Ovary (tissue), 9 donors: ENCODE measurements around the gene CRTC1. TPM values are rescaled to one million over a fixed set of nuclear protein-coding genes. Genes with fewer than 3 reads are reported as not detected.

Experiments
- DNase-seq, 5 donors: peaks; one replicate each; pipeline ENCODE4 v3.0.0-alpha.2; 2019 to 2020
- H3K27ac ChIP-seq, 2 donors: fragments of 200-600 bp; one replicate each; pipeline versions ENCODE4 v1.5.1 to v1.8.0; 2019 to 2022
- H3K27me3 ChIP-seq: fragments of 200-600 bp; one replicate; pipeline ENCODE4 v1.8.0; 2022
- H3K36me3 ChIP-seq: fragments of 200-600 bp; sonication (generic); one replicate; pipeline ENCODE4 v1.5.1; 2019
- H3K4me1 ChIP-seq: one replicate; pipeline ENCODE4 v1.8.1; 2013; ENCODE audit warnings: mild to moderate bottlenecking, moderate library complexity; ENCODE audit not compliant: insufficient read depth
- H3K4me3 ChIP-seq: fragments of 200-600 bp; sonication (generic); one replicate; pipeline ENCODE4 v1.5.1; 2017
- H3K9me3 ChIP-seq, 2 donors: fragments of 200-600 bp in 1 of 2; sonication (generic) in 1 of 2; one replicate each; pipeline versions ENCODE4 v1.5.1 to v1.8.1; 2013 to 2019; ENCODE audit warnings: mild to moderate bottlenecking in 1 of 2, moderate library complexity in 1 of 2
- EP300 ChIP-seq: sonication (generic); formaldehyde crosslinking; IDR thresholded peaks from one replicate; pipeline ENCODE4 v1.6.1; 2017; ENCODE audit warnings: antibody characterized with exemption
- POLR2A ChIP-seq: fragments of 450-650 bp; IDR thresholded peaks from one replicate; pipeline ENCODE4 v1.6.1; 2017; ENCODE audit warnings: antibody characterized with exemption, mild to moderate bottlenecking, moderate library complexity
- WGBS, 3 donors: extraction: QIAGEN DNeasy Blood & Tissue Kit in 1 of 3; methylation state at CpG; one replicate each; pipeline versions ENCODE4 v1.1.5 to v1.1.7; 2013 to 2017; 5-methylcytosine and 5-hydroxymethylcytosine counted together
- intact Hi-C, 4 donors: fragments of 100-400 bp; cut with DNase I; formaldehyde crosslinking; loops; one replicate each; pipeline versions ENCODE4 v1.11.0 to v1.15.1; 2022 to 2023
- polyA plus RNA-seq, 2 donors: library from polyadenylated mRNA; stranded (reverse); fragments of 200-250 nt in 1 of 2; fragments of 350-450 nt in 1 of 2; fragmentation: Illumina TruSeq in 1 of 2; extraction: RNeasy Lipid Tissue Mini Kit (QIAGEN cat#74804) in 1 of 2; gene quantifications; one replicate each; pipeline ENCODE4 v1.2.3, GENCODE V29; 2013 to 2014
- total RNA-seq, 7 donors: library from RNA; depleted of rRNA in 2 of 7; stranded (reverse); fragments of >200 nt in 2 of 7; fragmentation: NEBNext Ultra II Directional in 3 of 7; extraction: Animal tissue kit (Norgen Biotek cat#: 25700) in 3 of 7; gene quantifications; one replicate each; pipeline versions ENCODE4 v1.1.0 to v1.2.4, GENCODE V29; 2016 to 2023
- TF ChIP-seq, protein P1 (sequence below), 3 donors: fragments of 450-650 bp in 2 of 3; fragments of 200-600 bp in 1 of 3; IDR thresholded peaks; one replicate each; pipeline versions ENCODE4 v1.5.1 to v1.8.0; 2016 to 2022; ENCODE audit warnings: antibody characterized with exemption in 3 of 3, mild to moderate bottlenecking in 1 of 3
- donor health status: DM: no; HTN: no; CAD: no; lungs with moderate emphysema.
- donor health status: DM: no; HTN: no; CAD: no.
- donor health status: Bipolar disorder and iron deficiency.
- donor health status: DM: yes; HTN: yes; CAD: no.
- donor health status: DM: no; HTN: no; CAD: no.
- donor health status: DM: yes; HTN: yes; CAD: no.

Gene CRTC1
- total and polyA plus RNA-seq, 9 donors: 2.3 to 19.5 (median 12.9) TPM

DNA sequence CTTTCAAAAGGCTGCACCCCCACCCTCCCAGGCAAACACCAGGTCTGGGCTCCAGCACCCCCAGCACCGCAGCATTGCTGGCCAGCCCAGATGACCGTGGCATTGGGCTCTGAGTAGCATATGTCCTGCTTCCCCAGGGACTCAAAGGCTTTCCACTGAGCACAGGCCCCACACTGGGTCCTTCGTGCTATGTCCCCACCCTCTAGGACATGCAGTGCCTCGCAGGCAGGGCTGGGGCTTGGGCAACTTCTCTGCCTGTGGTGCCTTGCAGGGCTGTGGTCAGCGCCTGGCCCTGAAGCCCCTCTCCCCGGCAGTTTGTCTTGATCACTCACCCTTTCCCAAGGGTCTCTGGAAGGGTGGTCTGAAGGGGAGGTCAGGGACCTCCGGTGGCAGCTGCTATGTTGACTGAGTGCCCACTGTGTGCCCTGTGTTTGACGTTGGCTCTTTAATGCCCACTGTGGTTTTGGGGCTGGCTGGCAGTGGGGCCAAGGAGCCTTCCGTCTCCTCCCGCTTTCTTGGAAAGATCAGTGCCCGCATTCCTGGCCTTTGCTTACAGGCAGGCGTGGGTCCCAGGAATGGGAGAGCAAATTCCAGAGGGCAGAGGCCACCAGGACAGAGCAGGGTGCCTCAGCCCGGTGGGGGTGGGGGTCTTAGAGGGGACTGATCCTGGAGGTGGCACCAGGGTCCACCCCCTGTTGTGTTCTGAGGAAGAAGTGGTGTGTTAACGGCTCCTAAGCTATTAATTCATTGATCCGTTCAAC is 20.3 kb upstream of the CRTC1 start:
- no peaks in the 10 kb centered on the region for H3K36me3 ChIP-seq
- no peak for TF ChIP-seq POLR2A
- TF ChIP-seq, protein P1, sequence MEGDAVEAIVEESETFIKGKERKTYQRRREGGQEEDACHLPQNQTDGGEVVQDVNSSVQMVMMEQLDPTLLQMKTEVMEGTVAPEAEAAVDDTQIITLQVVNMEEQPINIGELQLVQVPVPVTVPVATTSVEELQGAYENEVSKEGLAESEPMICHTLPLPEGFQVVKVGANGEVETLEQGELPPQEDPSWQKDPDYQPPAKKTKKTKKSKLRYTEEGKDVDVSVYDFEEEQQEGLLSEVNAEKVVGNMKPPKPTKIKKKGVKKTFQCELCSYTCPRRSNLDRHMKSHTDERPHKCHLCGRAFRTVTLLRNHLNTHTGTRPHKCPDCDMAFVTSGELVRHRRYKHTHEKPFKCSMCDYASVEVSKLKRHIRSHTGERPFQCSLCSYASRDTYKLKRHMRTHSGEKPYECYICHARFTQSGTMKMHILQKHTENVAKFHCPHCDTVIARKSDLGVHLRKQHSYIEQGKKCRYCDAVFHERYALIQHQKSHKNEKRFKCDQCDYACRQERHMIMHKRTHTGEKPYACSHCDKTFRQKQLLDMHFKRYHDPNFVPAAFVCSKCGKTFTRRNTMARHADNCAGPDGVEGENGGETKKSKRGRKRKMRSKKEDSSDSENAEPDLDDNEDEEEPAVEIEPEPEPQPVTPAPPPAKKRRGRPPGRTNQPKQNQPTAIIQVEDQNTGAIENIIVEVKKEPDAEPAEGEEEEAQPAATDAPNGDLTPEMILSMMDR (IDR thresholded peaks at IDR 0.05): no peak
- TF ChIP-seq EP300: no peak
- DNase-seq: no peak
- H3K4me1 ChIP-seq: peaks cover 2% of the 10 kb centered on the region
- H3K9me3 ChIP-seq: no peaks in the 10 kb centered on the region
- H3K27ac ChIP-seq: no peak overlapping the region
- no peak overlapping the region for H3K4me3 ChIP-seq
- no peaks in the 10 kb centered on the region for H3K27me3 ChIP-seq
- intact Hi-C loops: no loop called here
- WGBS, 3 donors: 71 to 79% (median 74%) methylated on average over 14 to 15 of the region's 15 CpGs

DNA sequence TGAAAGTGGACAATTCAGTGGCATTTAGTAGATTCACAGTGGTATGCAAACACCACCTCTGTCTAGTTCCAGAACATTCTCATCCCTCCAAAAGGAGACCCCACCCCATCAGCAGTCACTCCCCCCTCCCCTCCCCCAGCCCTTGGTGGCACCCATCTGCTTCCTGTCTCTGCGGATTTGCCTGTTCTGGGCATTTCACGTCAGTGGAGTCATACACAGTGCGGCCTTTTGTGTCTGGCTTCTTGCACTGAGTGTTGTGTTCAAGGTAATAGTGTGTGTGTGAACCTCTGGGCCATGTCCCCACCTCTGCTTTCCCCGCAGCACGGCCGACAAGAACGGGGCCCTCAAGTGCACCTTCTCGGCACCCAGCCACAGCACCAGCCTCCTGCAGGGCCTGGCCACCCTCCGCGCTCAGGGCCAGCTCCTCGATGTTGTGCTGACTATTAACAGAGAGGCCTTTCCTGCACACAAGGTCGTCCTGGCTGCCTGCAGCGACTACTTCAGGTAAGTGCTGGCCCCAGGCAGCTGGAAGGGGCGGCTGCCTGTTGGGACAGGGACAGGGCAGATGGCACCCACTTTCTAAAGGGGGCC is 19.4 kb upstream of the CRTC1 start:
- DNase-seq: no peak
- H3K27ac ChIP-seq: no peak overlapping the region
- no peaks in the 10 kb centered on the region for H3K4me1 ChIP-seq
- WGBS, 3 donors: 80 to 83% (median 81%) methylated on average over 14 of the region's 14 CpGs
- H3K4me3 ChIP-seq: no peak overlapping the region
- H3K9me3 ChIP-seq: no peaks in the 10 kb centered on the region
- no peaks in the 10 kb centered on the region for H3K27me3 ChIP-seq
- H3K36me3 ChIP-seq: no peaks in the 10 kb centered on the region
- TF ChIP-seq, protein P1 (IDR thresholded peaks at IDR 0.05): no peak
- TF ChIP-seq EP300 (no peak), POLR2A (no peak)
- intact Hi-C loops: no loop called here

DNA sequence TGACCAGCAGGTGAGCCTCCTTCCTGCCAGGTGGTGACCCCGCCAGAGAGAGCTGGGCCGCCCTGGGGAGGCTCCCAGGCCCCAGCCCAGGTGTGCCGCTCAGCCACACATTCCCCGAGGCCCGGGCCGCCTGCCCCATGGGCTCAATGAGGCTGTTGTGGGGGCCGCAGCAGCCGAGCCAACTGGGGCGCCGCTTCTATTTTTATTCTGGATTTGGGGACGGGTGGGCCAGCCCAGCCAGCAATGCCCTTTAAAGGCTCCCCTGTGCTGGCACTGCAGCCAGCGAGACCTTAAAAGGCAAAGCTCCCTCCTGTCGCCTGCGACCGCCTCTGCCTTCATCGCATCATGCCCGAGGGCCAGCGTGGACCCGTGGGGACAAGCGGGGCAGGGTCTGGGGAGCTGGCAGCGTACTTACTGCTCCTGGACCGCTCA is 17.7 kb upstream of the CRTC1 start:
- 78 to 89% (median 86%) methylated on average over 20 to 22 of the region's 22 CpGs for WGBS, 3 donors
- no peak overlapping the region for H3K27ac ChIP-seq
- intact Hi-C loops: no loop called here
- no peaks in the 10 kb centered on the region for H3K4me1 ChIP-seq
- H3K4me3 ChIP-seq: no peak overlapping the region
- TF ChIP-seq, protein P1 (IDR thresholded peaks at IDR 0.05): no peak
- H3K36me3 ChIP-seq: no peaks in the 10 kb centered on the region
- H3K27me3 ChIP-seq: no peaks in the 10 kb centered on the region
- H3K9me3 ChIP-seq: no peaks in the 10 kb centered on the region
- no peak for DNase-seq

DNA sequence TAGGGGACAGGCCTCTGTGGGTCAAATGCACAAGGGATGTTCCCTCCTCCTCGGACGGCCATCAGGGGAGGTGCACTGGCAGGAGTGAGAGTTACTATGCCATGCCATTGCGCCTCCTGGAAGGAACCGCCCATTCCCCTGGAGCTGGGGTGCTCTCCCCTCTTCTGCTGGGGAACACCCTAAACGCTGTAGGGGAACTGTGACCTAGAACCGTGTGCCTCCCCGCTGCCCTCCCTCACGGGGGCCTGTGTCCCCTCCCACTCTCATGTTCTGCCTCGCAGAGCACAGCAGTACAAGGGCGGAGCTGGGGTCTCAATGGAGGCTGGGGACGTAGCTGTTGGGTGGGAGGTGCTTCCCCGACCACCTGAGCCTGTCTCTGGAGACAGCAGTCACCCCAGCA is 17.2 kb upstream of the CRTC1 start:
- DNase-seq: no peak
- H3K27me3 ChIP-seq: no peaks in the 10 kb centered on the region
- TF ChIP-seq, protein P1 (IDR thresholded peaks at IDR 0.05): no peak
- TF ChIP-seq EP300 (no peak), POLR2A (no peak)
- H3K9me3 ChIP-seq: no peaks in the 10 kb centered on the region
- no peak overlapping the region for H3K4me3 ChIP-seq
- intact Hi-C loops: no loop called here
- H3K4me1 ChIP-seq: no peaks in the 10 kb centered on the region
- no peaks in the 10 kb centered on the region for H3K36me3 ChIP-seq
- no peak overlapping the region for H3K27ac ChIP-seq
- 76 to 83% (median 80%) methylated on average over 12 of the region's 12 CpGs for WGBS, 3 donors
